DMS53 (cell line): ENCODE data around the gene MYL6B.
"Not testable (repeated sequence)": the region's sequence is repeated elsewhere in the genome, so short reads cannot be mapped to it uniquely, and the experiment has no call there.

Experiments
- DNase-seq: peaks from one replicate; lab custom pipeline; 2025; lab: John Stamatoyannopoulos, UW

Gene MYL6B

DNA sequence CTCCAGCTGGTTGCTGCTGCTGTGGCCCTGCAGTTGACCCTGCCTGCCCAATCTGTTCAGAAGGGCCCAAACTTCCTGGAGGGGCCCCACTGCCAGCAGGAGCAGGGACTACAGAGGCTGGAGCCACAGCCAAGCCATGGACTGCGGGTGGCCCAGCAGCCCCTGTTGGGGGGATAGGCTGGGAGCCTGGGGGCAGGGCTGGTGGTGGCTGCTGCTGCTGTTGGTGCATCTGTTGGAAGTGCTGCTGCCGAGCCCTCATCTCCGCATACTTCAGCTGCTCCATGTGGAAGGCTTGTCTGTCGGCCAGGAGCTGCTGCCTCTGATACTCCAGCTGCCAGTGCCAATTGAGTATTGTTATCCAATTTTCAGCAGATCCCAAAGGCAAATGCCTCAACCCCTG, 13.0 kb downstream of the MYL6B start:
- DNase-seq = no peak

DNA sequence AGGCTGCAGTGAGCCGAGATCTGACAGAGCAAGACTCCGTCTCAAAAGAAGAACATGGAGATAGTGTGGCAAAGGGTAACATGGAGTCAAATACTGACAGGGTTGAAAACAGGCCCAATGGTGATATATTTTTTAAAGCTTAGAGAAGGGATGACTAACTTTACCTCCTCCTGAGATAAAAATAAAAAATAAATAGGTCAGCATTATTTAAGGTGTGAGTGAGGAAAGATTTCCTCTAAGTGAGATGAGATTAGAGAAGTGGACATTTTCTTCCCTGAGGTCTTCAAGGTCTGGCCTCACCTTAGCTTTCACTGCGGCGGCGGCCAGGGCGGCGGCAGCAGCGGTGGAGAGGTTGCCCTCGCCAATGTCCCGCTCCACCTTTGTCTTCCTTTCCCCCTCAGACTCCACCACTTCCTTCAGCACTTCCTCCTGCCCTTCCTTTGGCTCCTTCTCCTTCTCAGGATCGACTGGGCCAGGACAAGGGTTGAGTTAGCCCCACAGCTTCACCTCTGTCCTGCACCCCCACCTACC, 16.9 kb downstream of the MYL6B start:
- no peak for DNase-seq

GRCh38 chr12:56172839-56173238, 20.5 kb downstream of the MYL6B start:
- no peak for DNase-seq

GRCh38 chr12:56178347-56178746, 26.0 kb downstream of the MYL6B start:
- no peak for DNase-seq

DNA sequence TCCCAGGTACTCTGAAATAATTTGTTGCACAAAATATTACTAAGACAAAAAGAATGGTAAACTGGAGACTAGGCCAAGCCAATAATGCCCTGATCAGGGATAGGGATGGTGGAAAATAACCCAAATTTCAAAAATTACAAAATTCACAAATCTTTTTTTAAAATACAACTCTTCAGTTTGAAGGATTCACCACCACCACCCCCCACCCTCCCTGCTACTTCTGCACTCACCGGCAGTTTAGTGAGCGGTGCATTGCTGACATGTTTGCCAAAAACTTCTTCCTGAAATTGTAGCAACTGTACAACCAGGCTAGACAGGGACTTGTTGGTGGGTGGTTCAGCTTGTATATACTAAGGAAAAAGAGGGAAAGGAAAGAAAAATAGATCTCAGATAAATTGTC, 34.6 kb downstream of the MYL6B start:
- no peak for DNase-seq

- DNase-seq = no peak
Observed at GRCh38 chr12:56188131-56188777, 35.9 kb downstream of the MYL6B start.

DNA sequence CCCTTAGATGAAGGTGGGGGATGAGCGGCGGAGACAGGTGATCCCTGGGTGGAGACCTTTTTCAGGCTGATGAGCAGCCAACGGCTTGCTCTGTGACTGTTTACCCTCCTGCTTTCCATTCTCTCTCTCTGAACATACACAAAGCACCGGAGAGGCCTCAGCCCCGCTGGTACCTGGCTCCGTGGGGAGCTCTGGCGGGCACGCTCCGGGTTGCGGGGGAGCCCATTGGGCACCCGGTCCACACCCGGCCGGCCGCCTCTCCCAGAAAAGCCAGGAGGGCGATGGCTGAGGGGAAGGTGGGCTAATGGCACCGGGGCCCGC, 36.4 kb downstream of the MYL6B start:
- DNase-seq = peak; percentile 50

- peak; percentile 97 for DNase-seq
Observed at GRCh38 chr12:56189099-56189917, 36.9 kb downstream of the MYL6B start, which contains the start of gene SMARCC2. Gene SMARCC2, minus strand, starts transcription at chr12:56189483. Its CDS starts 22 bp downstream, at chr12:56189461.

DNA sequence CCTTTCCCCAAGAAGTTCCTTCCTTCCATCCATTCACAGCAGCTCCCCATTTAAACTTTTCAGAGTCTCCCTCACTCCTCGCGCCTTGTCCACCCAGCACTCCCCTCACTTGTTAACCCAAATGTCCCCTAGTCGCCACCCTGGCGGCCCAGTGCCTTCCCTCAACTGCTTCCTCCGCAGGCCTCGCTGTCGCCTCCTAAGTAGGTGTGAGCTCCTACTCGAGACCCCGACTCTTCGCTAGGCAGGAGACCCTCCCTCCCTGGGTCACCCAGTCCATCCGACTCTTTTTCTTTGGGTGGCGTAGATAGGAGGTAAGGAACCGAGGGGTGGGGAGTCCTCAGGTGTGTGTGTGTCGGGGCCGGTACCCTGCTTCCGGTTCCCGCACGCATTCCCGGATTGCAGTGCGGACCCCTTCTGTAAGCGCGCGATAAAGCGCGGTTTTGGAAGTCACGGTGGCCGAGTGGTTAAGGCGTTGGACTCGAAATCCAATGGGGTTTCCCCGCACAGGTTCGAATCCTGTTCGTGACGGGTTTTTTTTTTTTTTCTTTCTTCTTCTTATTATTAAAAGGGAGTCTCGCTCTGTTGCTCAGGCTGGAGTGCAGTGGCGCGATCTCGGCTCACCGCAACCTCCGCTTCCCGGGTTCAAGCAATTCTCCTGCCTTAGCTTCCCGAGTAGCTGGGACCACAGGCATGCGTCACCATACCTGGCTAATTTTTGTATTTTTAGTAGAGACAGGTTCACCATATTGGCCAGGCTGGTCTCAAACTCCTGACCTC, 37.7 kb downstream of the MYL6B start:
- DNase-seq = peak; percentile 92

GRCh38 chr12:56190695-56191155, 38.3 kb downstream of the MYL6B start:
- peak; percentile 59 for DNase-seq

DNA sequence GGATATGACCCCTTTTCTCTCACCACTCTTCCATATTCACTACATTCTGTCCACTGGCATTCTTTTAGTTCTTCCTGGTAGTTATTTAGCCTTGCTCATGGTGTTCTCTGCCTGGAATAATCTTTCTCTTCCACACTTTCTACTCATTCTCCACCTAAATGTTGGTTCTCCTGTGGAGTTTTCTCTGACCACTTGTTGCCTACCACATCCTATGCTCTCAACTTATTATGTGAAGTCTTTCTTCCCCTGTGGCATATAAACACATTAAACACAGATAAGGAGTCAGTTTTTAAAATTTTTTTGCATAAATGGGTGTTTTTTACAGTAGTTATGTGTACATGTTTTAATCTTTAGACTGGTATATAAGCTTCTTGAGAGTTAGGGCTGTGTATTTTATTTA, 40.2 kb downstream of the MYL6B start:
- DNase-seq = no peak

DNA sequence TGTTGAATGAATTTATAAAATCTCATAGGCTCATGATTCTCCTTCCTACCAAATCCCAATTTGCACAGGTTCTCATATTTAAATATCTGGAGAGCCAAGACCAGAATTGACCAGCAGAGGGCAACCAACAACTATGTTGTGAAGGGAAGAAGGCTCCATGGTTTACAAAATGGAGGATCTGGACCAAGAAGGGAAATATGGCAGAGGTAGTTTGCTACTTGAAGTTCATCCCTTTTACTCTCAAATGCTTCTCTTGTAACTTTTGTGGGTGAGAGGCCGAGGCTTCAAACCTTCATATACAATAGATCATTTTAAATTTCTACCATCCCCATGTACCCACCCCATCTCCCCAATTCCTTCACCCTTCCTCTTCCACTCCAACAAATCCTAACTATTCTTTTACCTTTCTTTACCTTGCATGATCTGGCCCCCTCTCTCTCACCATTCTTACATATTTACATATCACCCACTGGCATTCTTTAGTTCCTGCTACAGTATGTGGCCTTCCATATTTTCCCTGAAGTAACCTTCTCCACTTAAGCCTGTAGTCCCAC, 40.7 kb downstream of the MYL6B start:
- peak; percentile 94 for DNase-seq

DNA sequence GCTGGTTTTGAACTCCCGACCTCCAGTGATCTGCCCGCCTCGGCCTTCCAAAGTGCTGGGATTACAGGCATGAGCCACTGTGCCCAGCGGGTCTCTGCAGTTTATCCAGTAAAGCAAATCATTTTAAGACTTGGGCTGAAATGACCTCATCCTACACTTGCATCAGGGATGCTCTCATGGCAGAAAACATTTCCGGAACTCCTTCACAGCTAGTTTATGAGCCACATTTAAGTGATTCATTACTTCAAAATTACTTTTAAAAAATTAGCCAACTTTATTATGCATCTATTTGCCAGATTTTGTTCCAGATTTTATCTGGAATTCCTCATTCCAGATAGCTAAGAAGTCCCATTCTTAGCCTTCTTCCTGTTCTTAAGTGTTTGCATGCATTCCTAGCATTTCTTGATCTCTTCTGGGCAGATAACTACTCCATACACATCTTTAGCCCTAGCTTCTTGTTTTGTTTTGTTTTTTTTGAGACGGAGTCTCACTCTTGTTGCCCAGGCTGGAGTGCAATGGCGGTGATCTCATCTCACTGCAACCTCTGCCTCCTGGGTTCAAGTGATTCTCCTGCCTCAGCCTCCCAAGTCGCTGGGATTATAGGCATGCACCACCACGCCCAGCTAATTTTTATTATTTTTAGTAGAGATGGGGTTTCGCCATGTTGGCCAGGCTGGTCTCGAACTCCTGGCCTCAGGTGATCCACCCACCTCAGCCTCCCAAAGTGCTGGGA, 44.6 kb downstream of the MYL6B start:
- not testable (repeated sequence) for DNase-seq

GRCh38 chr12:56197921-56198635, 45.7 kb downstream of the MYL6B start:
- DNase-seq = no peak

DNA sequence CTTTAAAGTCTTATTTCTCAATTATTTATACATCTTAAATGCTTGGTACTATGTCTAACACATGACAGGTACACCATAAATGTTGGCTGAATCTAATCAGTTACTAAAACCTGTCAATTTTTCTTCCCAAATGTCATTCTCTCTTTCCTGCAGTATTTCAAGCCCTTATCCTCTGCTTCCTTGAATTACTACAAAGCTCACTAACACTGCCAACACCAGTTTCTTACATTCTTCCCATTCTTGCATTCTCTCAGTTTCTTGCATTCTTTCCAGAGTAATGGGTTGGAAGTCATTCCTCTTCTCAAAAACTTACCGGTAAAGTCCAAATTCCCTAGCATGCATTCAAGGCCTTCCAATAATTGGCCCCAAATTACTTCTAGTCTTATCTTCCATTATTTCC, 46.4 kb downstream of the MYL6B start:
- no peak for DNase-seq

- DNase-seq = no peak
Observed at GRCh38 chr12:56202366-56202765, 50.0 kb downstream of the MYL6B start.

DNA sequence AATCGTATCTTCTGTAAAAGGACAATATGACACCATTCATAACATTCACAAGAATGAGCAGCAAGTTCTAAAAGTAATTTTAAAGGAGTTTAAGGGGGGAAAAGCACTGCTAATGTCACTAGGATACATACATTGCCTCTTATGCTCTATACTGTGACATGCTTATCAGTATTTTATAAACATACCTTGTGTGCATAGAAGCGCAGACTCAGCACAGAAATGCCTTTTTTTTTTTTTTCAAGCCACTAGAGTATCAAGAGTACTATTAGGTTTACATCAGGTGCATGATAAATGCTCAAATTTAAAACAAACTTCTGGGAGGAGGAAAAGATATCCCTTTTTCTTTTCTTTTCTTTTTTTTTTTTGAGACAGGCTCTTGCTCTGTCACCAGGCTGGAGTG, 50.5 kb downstream of the MYL6B start:
- DNase-seq = no peak

GRCh38 chr12:56204275-56204674, 51.9 kb downstream of the MYL6B start:
- DNase-seq = no peak

DNA sequence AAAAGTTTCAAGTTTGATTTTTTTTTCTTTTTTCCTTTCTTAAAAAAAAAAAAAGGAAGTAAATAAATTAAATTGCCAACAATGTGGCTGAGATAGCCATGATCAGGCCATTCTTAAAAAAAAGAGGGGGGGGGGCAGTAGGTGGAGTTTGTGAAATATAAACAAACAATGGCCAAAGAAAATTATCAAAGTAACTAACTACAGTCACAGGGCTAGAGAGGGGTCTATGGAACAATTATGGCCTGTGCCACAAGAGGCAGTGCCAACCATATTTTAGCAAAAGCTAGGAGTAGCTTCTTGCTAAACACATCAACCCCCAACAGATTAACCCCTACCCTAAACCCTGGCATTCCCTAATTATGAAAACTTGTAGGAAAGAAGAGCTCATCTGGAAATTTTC, 53.1 kb downstream of the MYL6B start:
- peak; percentile 15 for DNase-seq

GRCh38 chr12:56206452-56207166, 54.2 kb downstream of the MYL6B start:
- peak; percentile 73 for DNase-seq
